GM21825 (cell line): Measurements from ENCODE around the gene SBF2.
"Not testable (repeated sequence)": the region's sequence is repeated elsewhere in the genome, so short reads cannot be mapped to it uniquely, and the experiment has no call there.

Experiments used
- ATAC-seq: cut with Tn5 transposase; IDR thresholded peaks from one replicate; pipeline ENCODE4 v1.9.1; 2021; ENCODE audit warnings: mild to moderate bottlenecking, moderate library complexity; ENCODE audit not compliant: unreplicated experiment

The SBF2 gene

GRCh38 chr11:9973921-9974320, 320.1 kb downstream of the SBF2 start:
- ATAC-seq = no peak

GRCh38 chr11:9972989-9973388, 321.0 kb downstream of the SBF2 start:
- no peak for ATAC-seq

GRCh38 chr11:9971894-9972293, 322.1 kb downstream of the SBF2 start:
- no peak for ATAC-seq

GRCh38 chr11:9969068-9969467, 325.0 kb downstream of the SBF2 start:
- no peak for ATAC-seq

- peak; percentile 96 for ATAC-seq
Measured at GRCh38 chr11:9962722-9963121, 331.3 kb downstream of the SBF2 start.

GRCh38 chr11:9957072-9957471, 336.9 kb downstream of the SBF2 start:
- no peak for ATAC-seq

GRCh38 chr11:9956483-9956882, 337.5 kb downstream of the SBF2 start:
- ATAC-seq = no peak

GRCh38 chr11:9955391-9955790, 338.6 kb downstream of the SBF2 start:
- ATAC-seq = no peak

GRCh38 chr11:9953994-9954626, 339.9 kb downstream of the SBF2 start:
- ATAC-seq = no peak

- no peak for ATAC-seq
Measured at GRCh38 chr11:9952511-9953196, 341.4 kb downstream of the SBF2 start.

- no peak for ATAC-seq
Measured at GRCh38 chr11:9951807-9952206, 342.2 kb downstream of the SBF2 start.

- no peak for ATAC-seq
Measured at GRCh38 chr11:9950462-9950861, 343.6 kb downstream of the SBF2 start.

- no peak for ATAC-seq
Measured at GRCh38 chr11:9947231-9947864, 346.7 kb downstream of the SBF2 start.

- ATAC-seq = not testable (repeated sequence)
Measured at GRCh38 chr11:9945680-9946079, 348.3 kb downstream of the SBF2 start.

- no peak for ATAC-seq
Measured at GRCh38 chr11:9943386-9944110, 350.5 kb downstream of the SBF2 start.

- ATAC-seq = no peak
Measured at GRCh38 chr11:9941991-9942390, 352.0 kb downstream of the SBF2 start.

- ATAC-seq = not testable (repeated sequence)
Measured at GRCh38 chr11:9939150-9939549, 354.9 kb downstream of the SBF2 start.

GRCh38 chr11:9936754-9937153, 357.3 kb downstream of the SBF2 start:
- no peak for ATAC-seq

- not testable (repeated sequence) for ATAC-seq
Measured at GRCh38 chr11:9932843-9933242, 361.2 kb downstream of the SBF2 start.

GRCh38 chr11:9930562-9931331, 363.3 kb downstream of the SBF2 start:
- not testable (repeated sequence) for ATAC-seq

GRCh38 chr11:9927670-9928069, 366.3 kb downstream of the SBF2 start:
- no peak for ATAC-seq
